ENCODE results near the gene RDH8.

The RDH8 gene, protein sequence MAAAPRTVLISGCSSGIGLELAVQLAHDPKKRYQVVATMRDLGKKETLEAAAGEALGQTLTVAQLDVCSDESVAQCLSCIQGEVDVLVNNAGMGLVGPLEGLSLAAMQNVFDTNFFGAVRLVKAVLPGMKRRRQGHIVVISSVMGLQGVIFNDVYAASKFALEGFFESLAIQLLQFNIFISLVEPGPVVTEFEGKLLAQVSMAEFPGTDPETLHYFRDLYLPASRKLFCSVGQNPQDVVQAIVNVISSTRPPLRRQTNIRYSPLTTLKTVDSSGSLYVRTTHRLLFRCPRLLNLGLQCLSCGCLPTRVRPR

DNA sequence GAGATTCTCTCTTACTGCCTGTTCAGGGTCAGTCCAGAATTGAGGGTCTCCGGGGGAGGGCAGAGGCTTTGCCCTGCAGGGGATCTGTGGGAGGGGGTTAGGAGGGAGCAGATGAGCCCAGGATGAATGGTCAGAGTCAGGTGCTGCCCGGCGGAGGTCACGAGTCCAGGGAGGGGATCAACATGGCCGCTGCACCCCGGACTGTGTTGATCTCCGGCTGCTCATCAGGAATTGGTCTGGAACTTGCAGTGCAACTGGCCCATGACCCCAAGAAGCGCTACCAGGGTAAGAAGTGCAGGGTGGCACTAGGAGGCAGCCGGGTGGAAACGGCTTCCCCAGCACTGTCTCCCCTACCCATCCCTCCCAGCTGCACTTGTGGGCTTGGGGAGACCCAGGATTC is at the start of gene RDH8:
RDH8 (plus strand) TSS at position 168 of the 400 bp plus-strand sequence; CDS start at position 183, 15 bp downstream.
- no peak for ATAC-seq

DNA sequence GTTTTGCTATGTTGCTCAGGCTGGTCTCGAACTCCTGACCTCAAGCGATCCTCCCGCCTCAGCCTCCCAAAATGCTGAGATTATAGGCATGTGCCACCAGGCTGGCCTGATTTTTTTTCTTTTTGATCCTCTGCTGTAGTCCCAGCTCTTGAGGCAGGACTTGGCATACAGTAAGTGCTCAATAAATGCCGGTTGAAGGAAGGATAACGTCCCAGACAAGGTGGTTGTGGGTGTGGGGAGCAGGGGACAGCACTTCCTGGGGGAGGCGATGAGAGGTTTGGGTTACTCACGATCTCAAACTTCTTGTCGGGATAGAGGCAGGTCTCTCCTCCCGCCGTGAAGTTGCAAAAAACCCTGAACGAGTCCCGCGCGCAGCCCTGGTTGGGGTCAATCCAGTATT is 47.3 kb upstream of the RDH8 start:
- ATAC-seq: no peak

DNA sequence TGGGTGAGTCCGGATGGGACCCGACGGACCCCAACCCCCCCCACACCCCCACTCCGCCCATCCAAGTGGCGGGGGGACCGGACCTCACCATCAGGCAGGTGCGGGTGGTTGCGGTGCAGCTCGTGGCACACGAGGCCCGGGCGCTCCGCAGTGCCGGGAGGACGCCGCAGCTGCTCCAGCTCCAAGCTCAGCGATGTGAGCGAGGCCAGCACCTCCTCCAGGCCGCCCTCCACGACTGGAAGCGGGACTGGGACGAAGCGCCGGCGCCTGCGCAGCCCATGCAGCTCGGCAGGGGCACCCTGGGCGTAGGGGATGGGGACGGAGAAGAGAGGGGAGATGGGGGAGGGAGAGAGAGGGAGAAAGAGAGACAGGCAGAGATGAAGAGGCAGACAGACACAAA is 46.8 kb upstream of the RDH8 start:
- no peak for ATAC-seq

DNA sequence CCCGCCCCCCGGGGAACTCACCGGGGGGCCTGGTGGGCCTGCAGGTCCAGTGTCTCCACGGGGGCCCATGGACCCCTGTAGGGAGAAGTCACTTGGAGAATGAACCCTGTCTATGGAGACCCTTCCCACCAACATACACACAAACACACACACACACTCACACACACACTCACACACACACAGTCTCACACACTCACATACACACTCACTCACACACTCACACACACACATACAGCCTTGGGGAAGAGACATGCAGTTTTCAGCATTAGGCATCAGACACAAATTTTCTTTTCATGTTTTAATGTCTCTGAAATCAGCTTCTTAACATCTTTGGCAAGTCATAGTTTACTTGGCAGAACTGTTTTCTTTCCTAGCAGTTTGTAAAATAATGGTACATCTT is 46.0 kb upstream of the RDH8 start:
- no peak for ATAC-seq

DNA sequence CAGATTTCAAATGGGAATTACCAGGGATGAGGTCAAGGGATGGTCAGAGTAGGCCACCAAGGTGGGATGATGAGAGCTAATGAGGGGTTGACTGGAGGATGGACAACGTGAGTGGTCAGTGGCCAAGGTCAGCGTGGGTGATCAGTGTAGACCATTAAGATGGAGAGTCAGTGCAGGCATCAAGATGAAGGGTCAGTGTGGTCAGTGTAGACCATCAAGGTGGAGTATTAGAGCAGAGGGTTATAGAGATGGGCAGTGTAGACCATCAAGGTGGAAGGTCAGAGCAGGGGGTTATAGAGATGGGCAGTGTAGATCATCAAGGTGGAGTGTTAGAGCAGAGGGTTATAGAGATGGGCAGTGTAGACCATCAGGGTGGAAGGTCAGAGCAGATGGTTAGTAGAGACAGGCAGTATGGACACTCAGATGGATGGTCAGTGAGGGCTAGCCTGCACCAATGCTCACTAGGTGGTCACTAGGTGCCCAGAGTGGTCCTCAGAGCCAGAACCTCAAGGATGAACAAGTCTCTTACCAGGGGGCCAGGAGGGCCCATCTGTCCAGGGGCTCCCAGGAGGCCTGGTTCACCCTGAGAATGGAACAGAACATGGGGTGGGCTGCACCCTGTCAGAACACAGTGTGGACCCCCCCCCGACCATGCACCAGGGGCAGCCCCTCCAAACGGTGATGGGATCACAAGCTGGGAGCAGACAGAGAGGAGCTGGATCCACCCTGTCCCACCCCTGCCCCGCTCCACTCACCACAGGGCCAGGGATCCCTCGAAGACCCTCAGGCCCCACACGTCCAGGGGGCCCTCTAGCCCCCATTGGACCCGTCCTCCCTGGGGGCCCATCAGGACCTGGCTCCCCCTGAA is 44.2 kb upstream of the RDH8 start:
- no peak for ATAC-seq

DNA sequence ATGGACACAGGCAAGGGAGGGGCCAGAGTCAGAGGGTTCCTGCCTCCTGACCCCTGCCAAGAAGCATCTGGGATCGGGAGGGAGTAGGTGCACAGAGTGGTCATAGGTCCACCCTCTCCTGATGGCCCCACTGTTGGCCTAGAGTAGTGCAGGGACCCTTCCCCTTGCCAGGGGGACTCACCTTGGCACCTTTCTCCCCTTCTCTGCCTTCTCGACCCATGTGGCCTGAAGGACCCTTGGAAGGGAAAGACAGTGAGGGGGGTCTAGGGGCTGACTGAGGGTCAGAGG is 43.7 kb upstream of the RDH8 start:
- no peak for ATAC-seq

DNA sequence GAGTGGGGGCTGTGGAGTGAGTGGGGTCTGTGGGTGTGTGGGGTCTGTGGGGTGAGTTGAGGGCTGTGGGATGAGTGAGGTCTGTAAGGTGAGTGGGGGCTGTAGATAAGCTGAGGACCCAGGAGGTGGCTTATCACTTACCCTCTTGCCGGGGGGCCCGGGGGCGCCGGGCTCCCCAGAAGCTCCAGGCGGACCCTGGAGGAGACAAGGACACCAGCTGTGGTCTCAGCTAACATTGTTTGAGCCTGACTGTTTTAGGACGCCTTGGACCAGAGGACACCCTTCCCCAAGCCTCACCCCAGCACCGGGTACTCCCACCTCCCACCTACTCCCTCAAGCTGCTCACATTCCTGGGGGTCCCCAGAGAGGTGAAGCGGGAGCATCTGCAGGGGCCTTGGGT is 42.8 kb upstream of the RDH8 start:
- no peak for ATAC-seq

DNA sequence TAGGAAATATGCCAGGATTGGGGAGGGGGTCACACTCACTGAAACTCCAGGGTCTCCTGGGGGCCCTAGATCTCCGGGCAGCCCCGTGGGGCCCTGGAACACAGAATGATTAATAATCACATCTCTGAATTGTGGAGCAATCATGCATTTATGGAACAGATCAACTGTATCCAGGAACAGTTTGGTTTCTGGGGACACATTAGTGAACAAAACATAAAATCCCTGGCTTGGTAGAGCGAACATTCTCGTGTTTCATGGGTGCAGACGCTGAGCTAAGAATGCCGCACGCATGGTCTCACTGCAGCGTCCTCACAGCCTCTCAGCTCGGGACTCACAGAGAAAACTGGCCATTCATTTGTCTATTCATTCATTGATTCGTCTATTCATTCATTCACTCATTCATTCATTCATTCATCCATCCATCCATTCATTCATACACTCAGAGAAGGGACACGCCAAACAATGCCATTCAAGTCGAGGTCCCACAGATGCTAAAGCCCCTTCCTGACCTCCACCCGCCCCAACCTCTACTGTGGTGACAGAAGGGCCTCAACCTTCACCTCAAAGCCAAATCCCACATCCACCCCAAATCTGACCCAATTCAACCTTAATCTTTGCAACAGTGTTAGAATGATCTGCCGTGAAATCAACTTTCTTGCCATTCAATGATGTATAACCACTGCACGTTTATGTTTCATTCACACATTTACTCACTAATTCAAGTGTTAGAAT is 42.0 kb upstream of the RDH8 start:
- no peak for ATAC-seq

DNA sequence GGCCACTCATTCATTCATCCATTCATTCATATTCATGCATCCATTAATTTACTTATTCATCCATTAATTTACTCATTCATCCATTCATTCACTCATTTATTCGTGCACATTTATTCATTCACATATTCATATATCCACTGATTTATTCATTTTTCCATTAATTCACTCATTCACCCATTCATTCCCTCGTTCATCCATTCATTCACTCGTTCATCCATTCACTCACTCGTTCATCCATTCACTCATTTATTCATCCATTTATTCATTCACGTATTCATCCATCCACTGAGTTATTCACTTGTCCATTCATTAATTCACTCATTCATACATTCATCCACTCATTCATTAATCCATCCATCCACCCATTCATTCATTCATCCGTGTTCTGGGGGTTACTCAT is 41.2 kb upstream of the RDH8 start:
- no peak for ATAC-seq

DNA sequence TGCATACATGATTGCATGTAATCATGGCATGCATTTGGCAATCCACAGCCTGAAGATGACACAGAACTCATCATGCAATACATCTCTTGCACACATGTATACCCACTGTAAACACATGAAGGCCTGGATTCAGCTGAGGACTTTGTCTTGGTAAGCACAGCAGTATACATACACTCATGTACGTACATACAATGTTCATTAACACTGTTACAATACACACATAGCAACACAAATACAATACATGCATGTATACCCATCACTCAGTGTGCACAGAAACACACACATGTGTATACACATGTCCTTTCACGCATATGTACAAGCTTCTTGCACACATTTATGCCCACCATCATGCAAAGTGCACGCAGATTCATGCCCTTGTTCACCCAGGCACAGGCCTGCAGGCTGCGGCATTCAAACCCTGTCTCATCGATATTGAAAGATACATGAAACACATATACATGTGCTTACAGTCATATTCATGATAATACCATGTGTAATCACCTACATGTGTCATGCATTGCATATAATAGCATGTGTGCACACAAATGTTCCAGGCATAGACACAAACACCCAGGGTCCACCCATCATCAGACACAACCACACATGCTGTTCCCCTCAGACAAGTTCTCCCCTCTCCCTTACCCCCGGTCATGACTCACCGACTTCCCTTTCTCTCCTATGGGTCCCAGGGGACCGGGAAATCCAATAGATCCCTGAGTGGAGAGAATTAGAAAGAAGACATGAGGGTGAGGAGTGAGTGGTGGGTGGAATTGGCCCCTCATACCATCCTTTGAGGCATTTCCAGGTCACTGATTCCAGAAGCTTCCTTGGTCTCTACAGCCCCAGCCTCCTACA is 31.6 kb upstream of the RDH8 start:
- no peak for ATAC-seq

DNA sequence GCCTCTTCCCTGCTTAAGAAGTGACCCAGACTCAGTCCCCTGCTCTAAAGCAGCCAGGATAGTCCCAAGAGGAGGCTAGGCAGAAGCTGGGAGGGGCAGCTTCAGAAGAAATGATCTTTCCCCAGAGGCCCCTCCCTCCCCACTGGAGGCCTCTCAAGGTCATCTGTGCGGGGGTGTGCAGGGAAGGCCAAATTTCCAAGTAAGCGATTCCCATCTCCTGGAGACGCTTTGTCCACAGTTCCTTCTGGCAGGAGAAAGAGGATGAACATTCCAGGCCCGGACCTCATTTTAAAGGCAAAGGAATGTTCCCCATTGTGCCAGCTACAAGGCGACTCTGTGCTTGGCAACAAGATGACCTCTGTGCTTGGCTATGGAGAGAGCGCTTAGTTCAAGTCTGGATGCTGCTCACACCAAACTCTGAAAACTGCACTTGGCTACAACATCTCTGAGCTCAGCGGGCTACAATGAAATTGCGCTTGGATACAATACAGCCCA is 26.4 kb upstream of the RDH8 start:
- ATAC-seq: no peak

DNA sequence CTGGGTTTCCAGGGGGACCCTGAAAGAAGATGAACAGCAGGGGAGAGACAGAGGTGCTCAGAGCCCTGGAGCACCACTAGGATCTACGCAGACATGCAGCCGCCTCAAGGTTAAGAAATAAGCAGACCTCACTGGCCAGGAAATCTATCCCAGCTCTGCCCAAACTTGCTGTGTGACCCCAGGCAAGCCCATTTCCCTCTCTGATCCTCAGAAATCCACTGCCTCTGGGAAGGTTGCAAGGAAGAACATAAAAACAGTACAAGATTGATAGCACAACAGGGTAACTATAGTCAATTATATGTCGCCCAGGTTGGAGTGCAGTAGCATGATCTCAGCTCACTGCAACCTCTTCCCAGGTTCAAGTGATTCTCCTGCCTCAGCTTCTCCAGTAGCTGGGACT is 23.8 kb upstream of the RDH8 start:
- ATAC-seq: no peak

DNA sequence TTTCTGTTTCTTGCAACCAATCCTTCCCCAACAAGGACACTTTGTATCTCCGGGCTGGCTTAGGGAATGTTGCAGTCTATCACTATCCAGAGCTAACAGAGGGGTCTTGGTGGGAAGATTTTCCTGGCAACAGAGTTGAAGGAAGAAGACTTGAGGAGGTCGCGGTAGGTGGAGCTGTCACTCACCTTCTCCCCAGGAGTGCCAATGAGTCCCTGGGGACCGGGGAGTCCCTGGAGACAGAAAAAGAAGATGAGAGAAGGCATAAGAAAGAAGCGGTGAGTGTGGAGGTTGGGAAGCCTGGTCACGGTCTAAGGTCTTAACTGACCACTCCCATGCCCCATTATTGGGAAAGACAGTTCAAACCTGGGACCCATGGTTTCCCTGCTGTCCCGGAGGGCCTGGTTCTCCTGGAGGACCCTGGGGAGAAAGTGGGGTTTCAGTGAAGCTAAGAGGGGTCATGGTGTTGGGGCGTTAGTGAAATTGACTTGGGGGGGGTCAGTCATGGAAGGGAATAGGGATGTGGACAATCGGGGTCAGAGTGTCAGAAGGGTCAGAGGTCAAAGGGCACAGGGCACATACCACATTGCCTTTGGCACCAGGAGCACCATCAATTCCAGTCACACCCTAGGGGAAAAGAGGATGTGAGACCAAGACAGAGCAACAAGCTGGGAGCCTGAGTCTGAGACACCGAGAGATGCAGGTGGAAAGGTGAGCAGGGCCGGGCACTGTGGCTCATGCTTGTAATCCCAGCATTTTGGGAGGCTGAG is 21.7 kb upstream of the RDH8 start:
- ATAC-seq: no peak

DNA sequence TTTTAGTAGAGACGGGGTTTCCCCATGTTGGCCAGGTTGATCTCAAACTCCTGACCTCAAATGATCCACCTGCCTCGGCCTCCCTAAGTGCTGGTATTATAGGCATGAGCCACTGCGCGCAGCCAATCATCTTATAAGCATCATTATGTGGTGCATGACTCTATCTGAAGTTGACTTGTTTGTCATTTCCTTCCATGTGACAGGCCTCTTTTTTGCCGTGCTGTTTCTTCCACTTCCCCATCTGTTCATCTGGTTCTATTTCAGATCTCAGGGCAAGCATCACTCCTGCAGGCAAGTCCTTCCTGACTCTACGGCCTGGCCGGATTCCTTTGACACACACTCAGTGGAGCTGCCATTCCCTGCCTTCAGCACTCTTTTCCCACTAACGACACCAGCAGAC is 18.2 kb upstream of the RDH8 start:
- no peak for ATAC-seq

DNA sequence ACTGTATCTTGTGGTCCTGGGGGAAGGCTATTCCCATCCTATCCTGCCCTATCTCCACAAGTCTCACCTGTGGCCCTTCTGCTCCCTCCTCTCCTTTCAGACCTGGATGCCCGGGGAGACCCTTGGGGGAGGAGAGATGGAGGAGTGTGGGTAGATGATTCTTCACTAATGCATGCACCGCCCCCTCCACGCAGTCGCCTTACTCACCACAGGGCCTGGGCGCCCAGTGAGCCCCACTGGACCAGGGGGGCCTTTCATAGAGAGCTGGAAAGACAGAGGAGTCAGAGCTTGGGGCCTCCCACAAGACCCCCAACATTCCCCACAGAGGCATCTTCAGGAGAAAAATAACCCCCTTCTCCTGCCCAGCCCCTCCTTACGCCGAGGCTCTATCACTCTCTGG is 17.3 kb upstream of the RDH8 start:
- no peak for ATAC-seq

DNA sequence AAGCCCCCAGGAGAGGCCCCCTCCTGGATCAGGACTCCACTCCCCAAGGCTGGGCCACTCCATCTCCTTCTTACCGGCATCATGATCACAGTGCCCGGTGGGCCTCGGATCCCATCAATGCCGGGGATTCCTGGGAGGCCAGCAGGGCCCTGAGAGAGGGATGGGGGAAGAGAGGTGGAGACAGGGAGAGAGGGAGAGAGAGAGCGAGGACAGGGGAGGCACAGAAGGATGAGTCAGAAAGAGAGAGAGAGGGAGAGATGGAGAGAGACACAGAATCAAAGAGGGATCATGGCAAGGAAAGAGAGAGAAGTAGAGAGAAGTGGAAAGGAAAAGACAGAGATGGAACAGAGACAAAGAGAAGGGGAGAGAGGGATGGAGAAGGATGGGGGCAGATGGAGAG is 16.7 kb upstream of the RDH8 start:
- ATAC-seq: no peak

DNA sequence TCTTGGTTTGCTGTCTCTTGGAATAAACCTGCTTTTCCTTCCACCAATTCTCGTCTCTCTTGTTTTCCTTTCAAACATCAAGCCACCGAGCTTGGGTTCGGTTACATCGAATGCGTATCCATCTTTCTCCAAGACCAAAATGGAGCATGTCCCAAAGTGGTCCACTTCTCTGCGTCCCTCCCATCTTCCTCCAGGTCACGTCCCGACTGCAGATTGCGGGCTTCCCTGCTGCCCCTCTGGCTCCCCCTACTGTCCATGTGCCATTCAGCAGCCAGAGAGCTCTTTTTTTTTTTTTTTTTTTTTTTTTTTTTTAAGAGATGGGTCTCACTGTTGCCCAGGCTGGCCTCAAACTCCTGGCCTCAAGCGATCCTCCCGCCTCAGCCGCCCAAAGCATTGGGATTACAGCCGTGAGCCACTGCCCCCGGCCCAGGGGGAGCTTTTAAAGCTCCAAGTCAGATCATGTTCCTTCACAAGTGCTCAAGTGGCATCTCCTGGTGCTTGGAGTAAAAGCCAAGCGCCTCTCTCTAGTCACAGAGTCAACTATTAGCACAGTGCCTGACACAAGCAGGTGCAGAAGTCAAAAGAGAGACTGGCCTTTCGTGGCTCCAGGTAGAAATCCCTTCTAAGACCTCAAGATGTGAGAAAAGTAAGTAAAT is 13.0 kb upstream of the RDH8 start:
- no peak for ATAC-seq

DNA sequence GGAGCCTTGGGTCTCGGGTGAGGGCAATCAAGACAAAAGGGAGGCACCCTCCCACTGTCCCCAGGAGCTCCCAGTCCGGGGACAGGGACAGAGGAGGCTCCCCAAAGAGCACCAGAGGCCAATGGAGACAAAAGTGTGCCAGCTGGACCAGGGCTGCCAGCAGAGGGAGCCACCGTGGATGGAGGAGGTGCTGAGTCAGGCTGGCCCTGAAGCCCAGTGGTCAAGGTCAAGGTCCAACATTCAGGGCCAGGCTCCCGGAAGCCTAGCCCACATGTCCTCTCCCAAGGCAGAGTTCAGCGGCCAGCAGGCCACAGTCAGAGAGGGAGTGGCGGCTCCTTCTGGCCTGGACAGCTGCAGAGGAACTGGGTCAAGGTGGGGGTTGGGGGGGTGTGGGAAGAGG is 11.4 kb upstream of the RDH8 start:
- ATAC-seq: no peak

DNA sequence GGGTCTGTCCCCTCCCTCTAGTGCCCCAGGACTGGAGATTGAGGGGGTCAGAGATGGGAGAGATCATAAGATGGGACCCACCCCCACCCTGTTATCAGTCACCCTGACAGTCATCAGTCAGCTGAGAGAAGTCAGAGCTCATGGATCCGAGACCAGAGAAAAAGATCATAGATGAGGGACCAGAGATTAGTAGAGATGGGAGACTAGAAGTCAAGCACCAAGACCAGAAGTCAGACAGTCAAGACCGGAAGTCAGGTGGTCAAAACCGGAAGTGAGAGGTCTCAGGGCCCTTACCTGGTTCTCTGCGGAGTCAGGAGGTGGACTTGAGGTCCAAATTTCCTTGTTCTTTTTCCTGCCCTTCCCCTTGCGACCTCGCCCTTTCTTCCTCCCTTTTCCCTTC is 10.0 kb upstream of the RDH8 start:
- ATAC-seq: no peak

DNA sequence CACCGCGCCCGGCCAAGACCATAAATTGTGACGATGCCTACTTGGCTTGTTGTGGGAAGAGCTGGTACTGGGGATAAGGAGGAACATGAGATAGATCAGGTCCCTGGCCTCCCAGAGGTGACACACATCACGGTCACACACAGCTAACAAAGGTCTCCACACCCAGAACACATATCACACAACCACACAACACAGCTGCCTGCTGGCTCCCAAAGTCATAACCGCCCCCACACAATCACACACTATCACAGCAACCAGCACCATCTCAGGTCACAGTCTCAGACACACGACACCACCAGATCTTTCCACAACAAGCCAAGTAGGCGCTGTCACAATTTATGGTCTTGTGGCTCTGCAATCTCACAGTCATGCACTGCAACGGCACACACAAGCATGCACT is 8.7 kb upstream of the RDH8 start:
- ATAC-seq: no peak

DNA sequence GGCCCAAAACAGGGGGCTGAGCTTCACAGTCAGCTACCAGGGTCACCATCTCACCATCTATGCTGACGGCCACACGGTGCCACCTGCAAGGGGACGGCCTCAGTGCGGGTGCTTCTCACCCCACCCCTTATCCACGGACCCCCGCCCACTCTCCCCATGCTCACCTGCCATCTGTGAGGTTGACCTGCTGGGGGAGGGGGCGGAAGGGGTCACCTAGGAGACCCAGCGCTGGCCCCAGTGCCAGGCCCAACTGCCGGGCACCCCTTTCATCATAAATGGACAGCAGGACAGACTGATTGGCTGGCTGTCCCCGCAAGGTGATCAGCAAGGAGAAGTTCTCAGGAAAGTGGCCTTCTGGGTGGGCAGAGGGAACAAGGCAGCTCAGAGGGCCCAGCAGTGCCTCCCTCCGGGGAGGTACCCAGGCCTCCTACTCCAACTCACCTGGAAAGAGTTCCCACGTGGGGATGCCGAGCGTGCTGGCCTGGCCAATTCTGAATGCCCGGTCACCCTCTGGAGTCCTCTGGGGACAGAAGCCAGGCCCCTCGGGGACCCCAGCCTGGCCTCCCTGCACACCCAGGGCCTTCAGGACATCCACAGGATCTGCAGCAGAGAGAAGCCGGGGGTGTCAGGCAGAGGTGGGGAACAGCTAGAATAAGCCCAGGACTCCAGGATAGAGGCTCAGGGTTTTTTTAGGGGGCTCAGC is 7.5 kb upstream of the RDH8 start:
- no peak for ATAC-seq

Measured in activated CD4-positive, CD25-positive, alpha-beta regulatory T cell treated with anti-CD3 and anti-CD28 coated beads, Interleukin-2, amount 50 U/mL, for 24 hours (primary cell).